H1 (cell line): ENCODE results near the gene CMSS1. TPM values are rescaled to one million over a fixed set of nuclear protein-coding genes. Genes with fewer than 3 reads are reported as not detected.

Experiments
- CTCF ChIA-PET: fragments of 300-600 bp; sonication (Branson Sonifier 250); formaldehyde crosslinking; loops from one replicate; lab custom pipeline; 2021; ENCODE audit not compliant: partially characterized antibody; lab: Charles Lee
- POLR2A ChIA-PET: fragments of 300-600 bp; sonication (Branson Sonifier 250); formaldehyde crosslinking; loops from one replicate; lab custom pipeline; 2021; ENCODE audit warnings: inconsistent platforms; ENCODE audit not compliant: partially characterized antibody; lab: Charles Lee
- DNase-seq, 2 experiments: peaks; one replicate each; pipeline versions ENCODE4 v3.0.0 to v3.0.0-alpha.2; 2010 to 2022; ENCODE audit warnings: low spot score in 2 of 2, low read depth in 1 of 2, mixed read lengths in 1 of 2
- FAIRE-seq: peaks from 2 replicates; lab custom pipeline; 2011; peaks lifted over from hg19 to GRCh38; lab: Jason Lieb, UNC
- H2AFZ ChIP-seq: 2 replicates; pipeline ENCODE4 v1.8.1; 2012; ENCODE audit warnings: low read length, inconsistent platforms
- H2AK5ac ChIP-seq: 2 replicates; pipeline ENCODE4 v1.6.1; 2013; ENCODE audit warnings: low read depth, low read length
- H2BK120ac ChIP-seq: replicated peaks from 2 replicates; pipeline ENCODE3; 2013; ENCODE audit warnings: low read depth, low read length, inconsistent platforms
- H2BK12ac ChIP-seq: 2 replicates; pipeline ENCODE4 v1.6.1; 2013; ENCODE audit warnings: low read depth, low read length
- H2BK15ac ChIP-seq: 2 replicates; pipeline ENCODE4 v1.6.1; 2013; ENCODE audit warnings: low read length
- H2BK20ac ChIP-seq: 2 replicates; pipeline ENCODE4 v1.6.1; 2013; ENCODE audit warnings: low read length
- H2BK5ac ChIP-seq: 2 replicates; pipeline ENCODE4 v1.6.1; 2013; ENCODE audit warnings: low read depth, low read length
- H3K14ac ChIP-seq: 2 replicates; pipeline ENCODE4 v1.6.1; 2013; ENCODE audit warnings: inconsistent platforms; ENCODE audit not compliant: insufficient read length
- H3K18ac ChIP-seq: 2 replicates; pipeline ENCODE4 v1.6.1; 2013; ENCODE audit warnings: low read length; ENCODE audit errors: extremely low read depth
- H3K23ac ChIP-seq: 2 replicates; pipeline ENCODE4 v1.6.1; 2013; ENCODE audit warnings: inconsistent platforms; ENCODE audit not compliant: insufficient read length
- H3K23me2 ChIP-seq: 2 replicates; pipeline ENCODE4 v1.6.1; 2013; ENCODE audit warnings: low read depth, low read length
- H3K27ac ChIP-seq: 2 replicates; pipeline ENCODE4 v1.6.1; 2011; ENCODE audit warnings: low read depth, low read length, inconsistent platforms
- H3K27me3 ChIP-seq, 4 experiments: replicated peaks in 1 of 4; 1 replicate in 1 of 4; 2 replicates in 3 of 4; pipeline versions ENCODE4 v1.6.1 to v1.8.1; 2011 to 2013; ENCODE audit warnings: low read length in 3 of 4, mild to moderate bottlenecking in 3 of 4, inconsistent platforms in 2 of 4, mixed read lengths in 2 of 4, moderate library complexity in 1 of 4; ENCODE audit not compliant: control insufficient read depth in 3 of 4, insufficient read depth in 3 of 4; ENCODE audit errors: extremely low read depth in 1 of 4
- H3K36me3 ChIP-seq, 4 experiments: 2 replicates each; pipeline versions ENCODE4 v1.6.1 to v1.8.1; 2011 to 2013; ENCODE audit warnings: mild to moderate bottlenecking in 4 of 4, low read length in 3 of 4, moderate library complexity in 2 of 4, control low read depth in 1 of 4, inconsistent platforms in 1 of 4; ENCODE audit not compliant: insufficient read depth in 4 of 4, control insufficient read depth in 2 of 4
- H3K4ac ChIP-seq: replicated peaks from 2 replicates; pipeline ENCODE3; 2013; ENCODE audit warnings: low read length, low read depth, mixed read lengths, inconsistent platforms; ENCODE audit not compliant: insufficient read length
- H3K4me1 ChIP-seq, 4 experiments: replicated peaks in 1 of 4; 1 replicate in 1 of 4; 2 replicates in 3 of 4; pipeline versions ENCODE4 v1.6.1 to v1.8.1; 2011 to 2013; ENCODE audit warnings: low read length in 3 of 4, inconsistent platforms in 2 of 4, mixed read lengths in 1 of 4; ENCODE audit not compliant: insufficient read depth in 4 of 4, control insufficient read depth in 3 of 4
- H3K4me2 ChIP-seq, 2 experiments: 2 replicates each; pipeline versions ENCODE4 v1.6.1 to v1.8.1; 2011 to 2013; ENCODE audit warnings: low read depth in 2 of 2, low read length in 2 of 2, control low read depth in 1 of 2, inconsistent platforms in 1 of 2, mild to moderate bottlenecking in 1 of 2; ENCODE audit not compliant: insufficient read depth in 1 of 2
- H3K4me3 ChIP-seq, 4 experiments: fragments of 200-600, 300-600 bp in 1 of 4; sonication (generic), shearing (Covaris generic), sonication (Bioruptor Twin) in 1 of 4; 2 replicates each; pipeline versions ENCODE4 v1.5.1 to v1.8.1; 2011 to 2016; ENCODE audit warnings: low read length in 4 of 4, low read depth in 3 of 4, control low read depth in 2 of 4, inconsistent platforms in 2 of 4, mild to moderate bottlenecking in 2 of 4, mixed read lengths in 1 of 4, moderate library complexity in 1 of 4; ENCODE audit not compliant: insufficient read depth in 2 of 4; ENCODE audit errors: extremely low read depth in 1 of 4
- H3K56ac ChIP-seq: replicated peaks from 2 replicates; pipeline ENCODE3; 2013; ENCODE audit warnings: low read depth, mild to moderate bottlenecking, mixed read lengths, low read length, inconsistent platforms; ENCODE audit not compliant: insufficient read length
- H3K79me1 ChIP-seq: 2 replicates; pipeline ENCODE4 v1.6.1; 2013; ENCODE audit warnings: low read depth, low read length, control low read depth
- H3K79me2 ChIP-seq, 2 experiments: 2 replicates each; pipeline versions ENCODE4 v1.6.1 to v1.8.1; 2012 to 2013; ENCODE audit warnings: low read length in 2 of 2, mild to moderate bottlenecking in 2 of 2, inconsistent platforms in 1 of 2; ENCODE audit not compliant: insufficient read depth in 2 of 2, control insufficient read depth in 1 of 2
- H3K9ac ChIP-seq, 4 experiments: replicated peaks in 1 of 4; 1 replicate in 1 of 4; 2 replicates in 3 of 4; pipeline versions ENCODE4 v1.6.1 to v1.8.1; 2011 to 2013; ENCODE audit warnings: low read depth in 3 of 4, low read length in 3 of 4, control low read depth in 2 of 4, mild to moderate bottlenecking in 2 of 4, moderate library complexity in 2 of 4, inconsistent platforms in 1 of 4; ENCODE audit errors: extremely low read depth in 1 of 4
- H3K9me3 ChIP-seq, 2 experiments: 2 replicates each; pipeline versions ENCODE4 v1.6.1 to v1.8.1; 2012 to 2013; ENCODE audit warnings: mild to moderate bottlenecking in 2 of 2, moderate library complexity in 2 of 2, control low read depth in 1 of 2, inconsistent platforms in 1 of 2, low read depth in 1 of 2, low read length in 1 of 2, mixed read lengths in 1 of 2; ENCODE audit not compliant: insufficient read depth in 2 of 2
- H4K20me1 ChIP-seq, 2 experiments: replicated peaks in 1 of 2; 2 replicates each; pipeline versions ENCODE3 to v1.8.1; 2011 to 2013; ENCODE audit warnings: inconsistent platforms in 2 of 2, low read length in 2 of 2, mild to moderate bottlenecking in 1 of 2; ENCODE audit not compliant: insufficient read depth in 2 of 2, control insufficient read depth in 1 of 2
- H4K5ac ChIP-seq: 2 replicates; pipeline ENCODE4 v1.6.1; 2013; ENCODE audit warnings: low read length, low read depth, mixed read lengths, inconsistent platforms; ENCODE audit not compliant: insufficient read length
- H4K8ac ChIP-seq: 2 replicates; pipeline ENCODE4 v1.8.0; 2013; ENCODE audit warnings: mild to moderate bottlenecking, moderate library complexity, low read length, inconsistent platforms; ENCODE audit not compliant: insufficient read depth; ENCODE audit errors: extremely low read depth
- H4K91ac ChIP-seq: replicated peaks from 2 replicates; pipeline ENCODE3; 2013; ENCODE audit warnings: low read length, mixed read lengths, inconsistent platforms; ENCODE audit not compliant: insufficient read length
- CBX8 ChIP-seq: fragments of 300-800, 300-1000 bp; sonication (generic); IDR thresholded peaks from 2 replicates; pipeline ENCODE4 v1.7.1; 2016; ENCODE audit warnings: low read depth, low read length, borderline replicate concordance
- CHD1 ChIP-seq: IDR thresholded peaks from 2 replicates; pipeline ENCODE4 v1.6.1; 2012; ENCODE audit warnings: low read depth, low read length, improper control_type of control experiment
- CREB1 ChIP-seq: IDR thresholded peaks from 2 replicates; pipeline ENCODE4 v1.6.1; 2012; ENCODE audit warnings: inconsistent platforms
- EZH2 ChIP-seq: fragments of 200-600 bp; sonication (generic); IDR thresholded peaks from 2 replicates; pipeline ENCODE4 v1.7.1; 2012; ENCODE audit warnings: low read depth, mild to moderate bottlenecking, moderate library complexity, low read length, inconsistent platforms; ENCODE audit not compliant: severe bottlenecking
- HDAC2 ChIP-seq, 2 experiments: fragments of 300-600 bp in 1 of 2; sonication (generic) in 1 of 2; IDR thresholded peaks; 2 replicates each; pipeline ENCODE4 v1.6.1; 2011 to 2012; ENCODE audit warnings: low read depth in 2 of 2, low read length in 2 of 2, mild to moderate bottlenecking in 2 of 2, moderate library complexity in 2 of 2, borderline replicate concordance in 1 of 2, inconsistent platforms in 1 of 2
- NANOG ChIP-seq: IDR thresholded peaks from 2 replicates; pipeline ENCODE4 v1.6.1; 2011; ENCODE audit warnings: low read length, low read depth, mild to moderate bottlenecking, inconsistent platforms; ENCODE audit not compliant: insufficient read depth, poor library complexity, severe bottlenecking
- NRF1 ChIP-seq: IDR thresholded peaks from 2 replicates; pipeline ENCODE4 v1.6.1; 2011; ENCODE audit warnings: mild to moderate bottlenecking, low read depth, low read length, improper control_type of control experiment
- POLR2A ChIP-seq, 2 experiments: IDR thresholded peaks; 1 replicate in 1 of 2; 2 replicates in 1 of 2; pipeline ENCODE4 v1.6.1; 2011; ENCODE audit warnings: low read depth in 2 of 2, low read length in 2 of 2, mild to moderate bottlenecking in 2 of 2; ENCODE audit errors: control extremely low read depth in 1 of 2
- POU5F1 ChIP-seq: IDR thresholded peaks from 2 replicates; pipeline ENCODE4 v1.6.1; 2011; ENCODE audit warnings: low read depth, mild to moderate bottlenecking, low read length, moderate library complexity
- SAP30 ChIP-seq: fragments of 300-600 bp; sonication (generic); IDR thresholded peaks from 2 replicates; pipeline ENCODE4 v1.7.1; 2012; ENCODE audit warnings: low read length, moderate library complexity, mild to moderate bottlenecking, inconsistent platforms; ENCODE audit not compliant: insufficient read depth, insufficient replicate concordance
- SIRT6 ChIP-seq: IDR thresholded peaks from one replicate; pipeline ENCODE4 v1.7.1; 2012; ENCODE audit warnings: low read length, inconsistent platforms
- SP4 ChIP-seq: IDR thresholded peaks from 2 replicates; pipeline ENCODE4 v1.6.1; 2012; ENCODE audit warnings: low read length, inconsistent platforms
- TEAD4 ChIP-seq: IDR thresholded peaks from 2 replicates; pipeline ENCODE4 v1.6.1; 2012; ENCODE audit warnings: low read depth, low read length, inconsistent platforms, mixed read lengths
- YY1 ChIP-seq: IDR thresholded peaks from 2 replicates; pipeline ENCODE4 v1.6.1; 2011; ENCODE audit warnings: low read depth, mild to moderate bottlenecking, low read length
- WGBS, 2 experiments: shearing (Covaris generic) in 1 of 2; methylation state at CpG; one replicate each; pipeline versions ENCODE4 v1.1.6 to v1.1.7; 2013 to 2015; ENCODE audit warnings: low lambda C conversion rate in 2 of 2, mixed read lengths in 2 of 2, inconsistent platforms in 1 of 2, low coverage in 1 of 2, missing lambda C conversion rate in 1 of 2; ENCODE audit not compliant: insufficient replicate concordance in 2 of 2, insufficient coverage in 1 of 2, insufficient read length in 1 of 2; ENCODE audit errors: extremely low coverage in 1 of 2, missing lambda C conversion rate in 1 of 2; 5-methylcytosine and 5-hydroxymethylcytosine counted together
- polyA plus RNA-seq, 7 experiments: library from polyadenylated mRNA; depleted of rRNA in 3 of 7; stranded (reverse) in 5 of 7; unstranded in 2 of 7; fragments of >200 nt in 5 of 7; fragments of 200-250 nt in 2 of 7; gene quantifications; 1 replicate in 5 of 7; 2 replicates in 1 of 7; 4 replicates in 1 of 7; pipeline versions ENCODE4 v1.2.1 to v1.2.3, GENCODE V29; 2011 to 2013; ENCODE audit warnings: missing spikeins in 2 of 7, mixed read lengths in 2 of 7
- total RNA-seq: library from RNA; stranded (reverse); fragmentation: NEBNext Ultra II Directional; extraction: Animal tissue kit (Norgen Biotek cat#: 25700); gene quantifications from 2 replicates; pipeline ENCODE4 v1.2.1, GENCODE V29; 2021

Gene CMSS1
- total and polyA plus RNA-seq, 2 of the 8 experiments (the other 6 are each of a cell fraction or from before 2014, with no cell fraction given) = 15.2 to 75.1 TPM

- WGBS, 2 experiments = 94% methylated on average over 3 of the region's 3 CpGs; no CpG with 5 or more reads in 1 of the 2 experiments
- H3K79me2 ChIP-seq = no peaks in the 10 kb centered on the region
These were observed 45.5 kb upstream of the CMSS1 start for GRCh38 chr3:99772171-99772570.

More at GRCh38 chr3:99772171-99772570, 45.5 kb upstream of the CMSS1 start:
- H3K9me3 ChIP-seq = no peaks in the 10 kb centered on the region
- H4K8ac ChIP-seq = no peak overlapping the region
- peaks cover 0 to 5% (median 0%) of the 10 kb centered on the region in 4 experiments; a peak in 1 of 7 replicates for H3K4me1 ChIP-seq
- ChIA-PET CTCF (no interaction called here), POLR2A (no interaction called here)
- H2BK20ac ChIP-seq = no peak overlapping the region
- H4K91ac ChIP-seq = no peak overlapping the region
- no peak overlapping the region for H2BK12ac ChIP-seq
- TF ChIP-seq HDAC2 (IDR thresholded peaks at IDR 0.05; ENCODE audit: borderline replicate concordance in 1 of 2, low read depth in 2 of 2, low read length in 2 of 2) (no peak), SP4 (no peak), SIRT6 (no peak), YY1 (no peak), TEAD4 (no peak), NANOG (no peak), POLR2A (IDR thresholded peaks at IDR 0.05; ENCODE audit: control extremely low read depth in 1 of 2, low read depth in 2 of 2, low read length in 2 of 2) (no peak), NRF1 (no peak), CBX8 (no peak), CHD1 (no peak), POU5F1 (no peak), EZH2 (no peak), SAP30 (no peak), CREB1 (no peak)
- no peak overlapping the region for H2BK120ac ChIP-seq
- no peak overlapping the region for H3K4ac ChIP-seq
- H2BK5ac ChIP-seq = no peak overlapping the region
- H3K27ac ChIP-seq = no peak overlapping the region
- no peak for FAIRE-seq
- no peak overlapping the region for H3K14ac ChIP-seq
- no peak overlapping the region for H2AFZ ChIP-seq
- H3K4me2 ChIP-seq = no peak overlapping the region
- no peaks in the 10 kb centered on the region for H4K20me1 ChIP-seq
- no peak overlapping the region for H3K4me3 ChIP-seq
- H3K79me1 ChIP-seq = no peaks in the 10 kb centered on the region
- H4K5ac ChIP-seq = no peak overlapping the region
- H3K27me3 ChIP-seq = no peaks in the 10 kb centered on the region
- no peak overlapping the region for H3K23ac ChIP-seq
- H3K18ac ChIP-seq = no peak overlapping the region
- no peak overlapping the region for H3K56ac ChIP-seq
- no peaks in the 10 kb centered on the region for H3K36me3 ChIP-seq
- DNase-seq = no peak
- H3K9ac ChIP-seq = no peak overlapping the region
- no peak overlapping the region for H2AK5ac ChIP-seq
- H3K23me2 ChIP-seq = no peaks in the 10 kb centered on the region
- H2BK15ac ChIP-seq = no peak overlapping the region
